ENCODE data around the gene KCNJ9. TPM values are rescaled to one million over a fixed set of nuclear protein-coding genes. Genes with fewer than 3 reads are reported as not detected.

The KCNJ9 gene
- total RNA-seq, 1 donor from 2014 or later = not detected

Other genes starting within 250 kb of the KCNJ9 start
- not detected for gene VSIG8, start 218.9 kb upstream of the KCNJ9 start, total RNA-seq (ENCODE audit: insufficient read depth, low replicate concordance)
- gene CFAP45, start 181.4 kb upstream of the KCNJ9 start, total RNA-seq (ENCODE audit: insufficient read depth, low replicate concordance) = 13.2 TPM
- gene TAGLN2, start 156.0 kb upstream of the KCNJ9 start, total RNA-seq (ENCODE audit: insufficient read depth, low replicate concordance) = 60.7 TPM
- gene IGSF9, start 135.9 kb upstream of the KCNJ9 start, total RNA-seq (ENCODE audit: insufficient read depth, low replicate concordance) = 3.4 TPM
- 1.9 TPM for gene SLAMF9, start 127.3 kb upstream of the KCNJ9 start, total RNA-seq (ENCODE audit: insufficient read depth, low replicate concordance)
- gene PIGM, start 49.5 kb upstream of the KCNJ9 start, total RNA-seq (ENCODE audit: insufficient read depth, low replicate concordance) = 7.9 TPM
- gene KCNJ10, start 11.4 kb upstream of the KCNJ9 start, total RNA-seq (ENCODE audit: insufficient read depth, low replicate concordance) = 4.6 TPM
- gene IGSF8, start 17.1 kb downstream of the KCNJ9 start, total RNA-seq (ENCODE audit: insufficient read depth, low replicate concordance) = 8.2 TPM
- 11.1 TPM for gene ATP1A2, start 34.2 kb downstream of the KCNJ9 start, total RNA-seq (ENCODE audit: insufficient read depth, low replicate concordance)
- gene ATP1A4, start 70.1 kb downstream of the KCNJ9 start, total RNA-seq (ENCODE audit: insufficient read depth, low replicate concordance) = 0.96 TPM
- not detected for gene CASQ1, start 109.0 kb downstream of the KCNJ9 start, total RNA-seq (ENCODE audit: insufficient read depth, low replicate concordance)
- gene PEA15, start 123.8 kb downstream of the KCNJ9 start, total RNA-seq (ENCODE audit: insufficient read depth, low replicate concordance) = 55.6 TPM
- 109 TPM for gene DCAF8, start 181.0 kb downstream of the KCNJ9 start, total RNA-seq (ENCODE audit: insufficient read depth, low replicate concordance)
- 31.8 TPM for gene PEX19, start 203.6 kb downstream of the KCNJ9 start, total RNA-seq (ENCODE audit: insufficient read depth, low replicate concordance)